MCF 10A (cell line): ENCODE results near the gene COG4. TPM values are rescaled to one million over a fixed set of nuclear protein-coding genes. Genes with fewer than 3 reads are reported as not detected.

Experiments used
- BruUV-seq: library from RNA; stranded (reverse); fragments of 400-500 nt; replicated peaks from 2 replicates; lab custom pipeline; 2021; lab: Mats Ljungman, UMichigan
- CTCF ChIA-PET: fragments of 300-600 bp; sonication (Branson Sonifier 250); formaldehyde crosslinking; extraction: SDS; loops from one replicate; lab custom pipeline; 2021; ENCODE audit warnings: antibody characterized with exemption, inconsistent platforms; lab: Yijun Ruan, JAX
- POLR2A ChIA-PET: fragments of 300-600, 350-650 bp; sonication (Branson Sonifier 250); formaldehyde crosslinking; extraction: SDS; loops from one replicate; lab custom pipeline; 2020; ENCODE audit warnings: antibody characterized with exemption, inconsistent platforms; lab: Yijun Ruan, JAX
- DNase-seq: peaks from one replicate; pipeline ENCODE4 v3.0.0-alpha.2; 2018; ENCODE audit not compliant: unreplicated experiment
- H3K27ac Mint-ChIP-seq: one replicate; pipeline ENCODE4 v1.8.0; 2022; ENCODE audit warnings: mild to moderate bottlenecking, low read depth, mixed read lengths; ENCODE audit not compliant: unreplicated experiment
- H3K27me3 Mint-ChIP-seq: one replicate; pipeline ENCODE4 v1.8.0; 2022; ENCODE audit warnings: mixed read lengths; ENCODE audit not compliant: insufficient read depth, unreplicated experiment
- H3K36me3 Mint-ChIP-seq: one replicate; pipeline ENCODE4 v1.8.0; 2022; ENCODE audit warnings: mild to moderate bottlenecking, moderate library complexity, mixed read lengths; ENCODE audit not compliant: insufficient read depth, unreplicated experiment
- H3K4me1 Mint-ChIP-seq: one replicate; pipeline ENCODE4 v1.8.0; 2022; ENCODE audit warnings: mixed read lengths; ENCODE audit not compliant: insufficient read depth, unreplicated experiment
- H3K4me3 Mint-ChIP-seq: one replicate; pipeline ENCODE4 v1.8.0; 2022; ENCODE audit warnings: mild to moderate bottlenecking, moderate library complexity, mixed read lengths; ENCODE audit not compliant: unreplicated experiment
- H3K9me3 Mint-ChIP-seq: one replicate; pipeline ENCODE4 v1.8.0; 2022; ENCODE audit warnings: mixed read lengths; ENCODE audit not compliant: unreplicated experiment
- CTCF ChIP-seq: fragments of 200-600 bp; IDR thresholded peaks from one replicate; pipeline ENCODE4 v1.8.0; 2022; ENCODE audit warnings: antibody characterized with exemption, mild to moderate bottlenecking; ENCODE audit not compliant: unreplicated experiment
- intact Hi-C: fragments of 100-400 bp; cut with micrococcal nuclease; formaldehyde crosslinking; loops from 2 replicates; pipeline ENCODE4 v1.14.1; 2022
- total RNA-seq: library from RNA; stranded (reverse); gene quantifications from 2 replicates; pipeline ENCODE4 v1.2.3, GENCODE V29; 2022

Gene COG4
- total RNA-seq, 1 experiment from 2014 or later: 62.2 TPM

- ChIA-PET CTCF (interaction anchor here (0.6 kb wide), 1 partner anchor 17 kb away, joined by 3 read pairs; no protein-coding TSS in a partner anchor), POLR2A (no interaction called here)
- H3K9me3 Mint-ChIP-seq: no peaks in the 10 kb centered on the region
- TF ChIP-seq CTCF: no peak
- no peak for DNase-seq
- H3K4me1 Mint-ChIP-seq: peaks cover 13% of the 10 kb centered on the region
- intact Hi-C loops: no loop called here
- H3K27me3 Mint-ChIP-seq: no peaks in the 10 kb centered on the region
- no TSS peak for BruUV-seq
- no peak overlapping the region for H3K4me3 Mint-ChIP-seq
- peaks cover 16% of the 10 kb centered on the region for H3K36me3 Mint-ChIP-seq
- H3K27ac Mint-ChIP-seq: no peak overlapping the region
These were observed 48.1 kb downstream of the COG4 start for GRCh38 chr16:70475054-70475871.

- Mint-ChIP-seq H3K27ac (no peak overlapping the region), H3K36me3 (peaks cover 17% of the 10 kb centered on the region), H3K4me3 (no peak overlapping the region), H3K9me3 (no peaks in the 10 kb centered on the region), H3K27me3 (no peaks in the 10 kb centered on the region), H3K4me1 (peaks cover 13% of the 10 kb centered on the region)
- ChIA-PET POLR2A (no interaction called here), CTCF (interaction anchor here (0.5 to 0.7 kb wide), 2 partner anchors 25 to 297 kb away, joined by 3 to 5 read pairs; no protein-coding TSS in a partner anchor)
- BruUV-seq: no TSS peak
- intact Hi-C loops: no loop called here
- TF ChIP-seq CTCF: no peak
- no peak for DNase-seq
These were observed 48.9 kb downstream of the COG4 start for GRCh38 chr16:70474320-70475053.

- no peak for TF ChIP-seq CTCF
- no peak for DNase-seq
- POLR2A ChIA-PET: no interaction called here
- Mint-ChIP-seq H3K9me3 (no peaks in the 10 kb centered on the region), H3K27me3 (no peaks in the 10 kb centered on the region), H3K27ac (no peak overlapping the region), H3K36me3 (peaks cover 17% of the 10 kb centered on the region), H3K4me1 (peaks cover 13% of the 10 kb centered on the region), H3K4me3 (no peak overlapping the region)
- intact Hi-C loops: no loop called here
- no TSS peak for BruUV-seq
- CTCF ChIA-PET: interaction anchor here (0.5 to 0.9 kb wide), 3 partner anchors 13 to 297 kb away, joined by 3 to 5 read pairs (median 3); no protein-coding TSS in a partner anchor
These were observed 49.7 kb downstream of the COG4 start for GRCh38 chr16:70473446-70474319.
